GM18508 (cell line): ENCODE data around the gene RADIL.
"Not testable (repeated sequence)": the region's sequence is repeated elsewhere in the genome, so short reads cannot be mapped to it uniquely, and the experiment has no call there.

Source experiments
- ATAC-seq: cut with Tn5 transposase; IDR thresholded peaks from one replicate; pipeline ENCODE4 v1.9.1; 2021; ENCODE audit warnings: moderate number of reproducible peaks; ENCODE audit not compliant: insufficient read depth, unreplicated experiment

The RADIL gene

GRCh38 chr7:4798706-4799235 is 84.7 kb downstream of the RADIL start:
- no peak for ATAC-seq

DNA sequence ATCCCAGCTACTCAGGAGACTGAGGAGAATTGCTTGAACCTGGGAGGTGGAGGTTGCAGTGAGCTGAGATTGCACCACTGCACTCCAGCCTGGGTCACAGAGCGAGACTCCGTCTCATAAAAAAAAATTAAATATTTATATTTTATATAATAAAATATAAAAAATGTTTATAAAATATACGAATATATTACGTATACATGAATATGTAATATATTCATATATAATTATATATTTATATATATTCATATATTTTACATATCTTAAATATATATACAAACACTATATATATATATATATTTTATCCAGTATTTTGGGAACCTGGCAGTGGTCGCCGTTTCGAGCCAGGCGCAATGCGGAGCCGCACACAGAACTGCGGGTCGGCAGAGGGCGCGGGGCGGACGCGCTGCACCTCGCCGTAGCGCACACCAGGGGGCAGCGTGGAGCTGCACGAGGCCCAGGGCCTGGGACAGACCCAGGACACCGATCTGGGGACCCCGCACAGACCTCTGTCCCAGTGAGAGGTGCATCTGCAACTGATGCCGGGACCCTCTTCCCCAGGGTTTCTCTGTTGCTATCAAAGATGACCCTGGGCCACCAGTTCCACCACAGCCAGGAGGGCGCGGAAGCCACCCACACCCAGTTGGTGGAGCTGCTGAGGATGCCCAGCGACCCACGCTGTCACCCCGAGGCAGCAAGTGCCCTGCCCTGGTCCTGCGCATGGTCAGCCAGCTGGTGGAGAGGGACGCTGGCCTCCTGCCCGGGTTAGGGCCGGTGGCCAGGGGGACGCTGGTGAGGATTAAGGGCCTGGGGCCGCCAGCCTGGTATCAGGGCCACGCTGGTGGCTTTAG is 85.4 kb downstream of the RADIL start:
- no peak for ATAC-seq

DNA sequence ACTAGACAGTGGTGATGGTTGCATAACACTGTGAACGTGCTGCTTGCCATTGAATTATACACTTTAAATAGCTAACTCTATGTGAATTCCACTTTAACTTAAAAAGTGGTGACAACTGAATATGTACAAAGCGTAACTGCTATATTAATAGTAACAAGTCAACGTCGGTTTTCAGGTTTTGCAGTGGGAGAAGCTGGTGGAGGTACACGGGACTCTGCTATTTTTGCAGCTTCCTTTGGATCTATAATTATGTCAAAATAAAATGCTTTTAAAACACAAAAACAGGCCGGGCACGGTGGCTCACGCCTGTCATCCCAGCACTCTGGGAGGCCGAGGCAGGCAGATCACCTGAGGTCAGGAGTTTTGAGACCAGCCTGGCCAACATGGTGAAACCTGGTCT is 87.1 kb downstream of the RADIL start:
- no peak for ATAC-seq

DNA sequence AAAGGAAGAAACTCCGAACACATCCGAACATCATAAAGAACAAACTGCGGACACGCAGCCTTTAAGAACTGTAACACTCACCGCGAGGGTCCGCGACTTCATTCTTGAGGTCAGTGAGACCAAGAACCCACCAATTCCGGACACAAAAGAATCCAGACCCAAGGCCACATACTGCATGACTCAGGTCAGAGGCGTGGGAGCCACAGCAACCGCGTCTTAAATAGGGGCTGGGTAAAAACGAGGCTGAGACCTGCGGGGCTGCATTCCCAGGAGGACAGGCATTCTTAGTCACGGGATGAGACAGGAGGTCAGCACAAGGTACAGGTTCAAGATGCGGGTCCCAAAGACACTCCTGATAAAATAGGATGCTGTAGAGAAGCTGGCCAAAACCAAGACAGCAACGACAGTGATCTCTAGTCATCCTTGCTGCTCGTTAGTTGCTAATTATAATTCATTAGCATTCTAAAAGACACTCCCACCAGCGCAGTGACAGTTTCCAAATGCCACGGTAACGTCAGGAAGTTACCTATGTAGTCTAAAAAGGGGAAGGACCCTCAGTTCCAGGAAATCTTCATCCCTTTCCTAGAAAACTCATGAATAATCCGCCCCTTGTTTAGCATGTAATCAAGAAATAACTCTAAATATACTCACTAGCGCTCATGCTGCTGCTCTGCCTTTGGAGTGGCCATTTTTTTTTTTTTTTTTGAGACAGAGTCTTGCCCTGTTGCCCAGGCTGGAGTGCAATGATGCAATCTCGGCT is 88.7 kb downstream of the RADIL start:
- no peak for ATAC-seq

DNA sequence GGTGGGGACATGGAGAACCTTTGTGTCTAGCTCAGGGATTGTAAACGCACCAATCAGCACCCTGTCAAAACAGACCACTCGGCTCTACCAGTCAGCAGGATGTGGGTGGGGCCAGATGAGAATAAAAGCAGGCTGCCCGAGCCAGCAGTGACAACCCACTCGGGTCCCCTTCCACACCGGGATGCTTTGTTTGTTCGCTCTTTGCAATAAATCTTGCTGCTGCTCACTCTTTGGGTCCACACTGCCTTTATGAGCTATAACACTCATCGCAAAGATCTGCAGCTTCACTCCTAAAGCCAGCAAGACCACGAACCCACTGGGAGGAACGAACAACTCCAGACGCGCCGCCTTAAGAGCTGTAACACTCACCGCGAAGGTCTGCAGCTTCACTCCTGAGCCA is 89.3 kb downstream of the RADIL start:
- not testable (repeated sequence) for ATAC-seq

DNA sequence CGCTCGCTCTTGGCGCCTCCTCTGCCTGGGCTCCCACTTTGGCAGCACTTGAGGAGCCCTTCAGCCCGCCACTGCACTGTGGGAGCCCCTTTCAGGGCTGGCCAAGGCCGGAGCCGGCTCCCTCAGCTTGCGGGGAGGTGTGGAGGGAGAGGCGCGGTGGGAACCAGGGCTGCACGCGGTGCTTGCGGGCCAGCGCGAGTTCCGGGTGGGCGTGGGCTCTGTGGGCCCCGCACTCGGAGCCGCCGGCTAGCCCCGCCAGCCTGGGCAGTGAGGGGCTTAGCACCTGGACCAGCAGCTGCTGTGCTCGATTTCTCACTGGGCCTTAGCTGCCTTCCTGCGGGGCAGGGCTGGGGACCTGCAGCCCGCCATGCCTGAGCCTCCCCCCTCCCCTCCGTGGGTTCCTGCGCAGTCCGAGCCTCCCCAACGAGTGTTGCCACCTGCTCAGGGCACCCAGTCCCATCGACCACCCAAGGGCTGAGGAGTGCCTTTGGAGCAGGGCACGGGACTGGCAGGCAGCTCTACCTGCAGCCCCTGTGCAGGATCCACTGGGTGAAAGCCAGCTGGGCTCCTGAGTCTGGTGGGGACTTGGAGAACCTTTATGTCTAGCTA is 90.0 kb downstream of the RADIL start:
- not testable (repeated sequence) for ATAC-seq

- ATAC-seq: no peak
These were observed 90.9 kb downstream of the RADIL start for GRCh38 chr7:4792537-4793126.

DNA sequence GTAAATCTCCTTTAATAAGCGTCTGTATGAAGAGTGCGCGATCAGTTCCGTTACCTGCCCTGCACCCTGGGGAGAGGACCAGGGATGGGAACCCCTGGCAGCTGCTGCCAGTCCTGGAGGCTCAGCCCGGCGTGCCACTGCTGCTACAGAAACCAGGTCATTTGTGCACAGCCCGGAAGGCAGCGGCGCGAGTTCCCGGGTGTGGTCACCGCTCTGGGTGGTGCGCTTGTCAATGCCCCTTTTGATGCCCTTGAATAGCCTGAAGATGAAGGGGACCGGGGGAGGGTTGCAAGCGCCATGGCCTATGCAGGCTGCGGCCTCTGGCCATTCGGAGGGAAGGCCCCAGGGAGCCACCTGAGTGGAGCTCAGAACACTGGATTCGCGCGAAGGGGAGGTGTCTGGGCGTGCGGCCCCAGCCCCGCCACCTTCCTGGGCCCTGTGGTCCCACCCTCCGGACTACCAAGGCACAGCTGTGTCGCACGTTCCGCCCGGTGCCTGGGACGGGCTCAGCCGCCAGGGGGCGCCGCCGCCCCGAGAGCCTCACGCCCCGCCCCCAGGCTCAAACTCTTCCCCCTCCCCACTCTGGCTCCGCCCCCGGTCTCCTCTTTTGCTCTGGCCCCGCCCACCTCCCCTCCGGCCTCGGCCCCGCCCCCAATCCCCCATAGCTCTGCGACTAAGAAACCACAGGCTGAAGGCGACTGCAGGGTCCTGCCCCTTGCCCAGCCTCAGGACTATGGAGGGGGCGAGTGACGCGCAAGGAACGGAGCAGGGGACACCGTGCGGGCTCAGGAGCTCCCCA is 91.6 kb downstream of the RADIL start:
- no peak for ATAC-seq

DNA sequence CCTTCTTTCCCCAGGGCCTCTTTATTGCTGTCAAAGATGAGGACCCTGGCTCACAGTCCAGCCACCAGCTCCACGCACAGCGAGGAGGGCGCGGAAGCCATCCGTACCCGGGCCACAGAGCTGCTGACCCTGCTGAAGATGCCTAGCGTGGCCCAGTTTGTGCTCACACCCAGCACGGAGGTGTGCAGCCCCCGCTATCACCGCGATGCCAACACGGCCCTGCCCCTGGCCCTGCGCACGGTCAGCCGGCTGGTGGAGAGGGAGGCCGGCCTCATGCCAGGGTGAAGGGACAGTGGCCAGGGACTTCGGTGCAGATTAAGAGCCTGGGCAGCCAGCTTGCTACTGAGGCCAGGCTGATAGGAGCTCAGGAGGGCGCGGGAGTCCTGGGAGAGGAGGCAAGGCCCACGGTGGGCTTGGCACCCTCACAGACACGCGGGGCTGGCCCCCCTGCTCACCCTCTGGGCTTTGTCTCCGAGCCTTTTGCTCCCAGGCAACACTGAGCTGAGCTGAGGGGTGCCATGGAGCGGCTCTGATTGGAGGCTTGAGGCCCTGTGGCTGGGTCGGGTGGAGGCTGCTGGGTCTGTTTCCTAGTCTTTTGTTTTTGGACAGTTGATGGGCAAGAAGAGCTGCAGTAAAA is 92.3 kb downstream of the RADIL start:
- ATAC-seq: no peak

- ATAC-seq: no peak
These were observed 93.0 kb downstream of the RADIL start for GRCh38 chr7:4790516-4790991.

GRCh38 chr7:4790078-4790465 is 93.4 kb downstream of the RADIL start:
- no peak for ATAC-seq

GRCh38 chr7:4789194-4790077 is 94.1 kb downstream of the RADIL start:
- ATAC-seq: no peak

DNA sequence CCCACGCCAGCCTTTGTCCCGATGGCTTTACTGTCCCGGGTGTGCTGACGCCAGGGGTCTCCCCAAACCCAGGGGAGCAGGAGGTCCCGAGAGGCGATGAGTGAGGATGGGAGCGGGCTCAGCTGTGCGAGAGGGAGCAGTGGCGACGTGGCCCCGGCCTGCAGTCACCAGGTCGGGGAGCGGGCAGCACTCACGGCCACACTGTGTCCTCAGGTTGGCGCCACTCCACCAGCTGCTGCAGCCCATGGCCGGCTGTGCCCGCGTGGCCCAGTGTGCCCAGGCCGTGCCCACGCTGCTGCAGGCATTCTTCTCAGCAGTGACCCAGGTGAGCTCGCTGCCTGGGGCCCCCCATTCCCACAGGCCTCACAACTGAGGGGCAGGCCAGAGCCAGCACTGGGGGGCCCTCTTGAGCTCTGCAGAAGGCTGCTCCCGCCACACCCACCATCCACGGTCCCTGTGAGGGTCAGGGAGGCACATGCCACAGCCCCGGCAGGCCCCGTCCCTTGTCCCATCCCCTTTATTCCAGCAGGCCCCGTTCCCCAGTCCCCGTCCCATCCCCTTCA is 94.8 kb downstream of the RADIL start:
- ATAC-seq: no peak

- no peak for ATAC-seq
These were observed 95.4 kb downstream of the RADIL start for GRCh38 chr7:4787947-4788626.

GRCh38 chr7:4787541-4787940 is 96.0 kb downstream of the RADIL start:
- no peak for ATAC-seq

DNA sequence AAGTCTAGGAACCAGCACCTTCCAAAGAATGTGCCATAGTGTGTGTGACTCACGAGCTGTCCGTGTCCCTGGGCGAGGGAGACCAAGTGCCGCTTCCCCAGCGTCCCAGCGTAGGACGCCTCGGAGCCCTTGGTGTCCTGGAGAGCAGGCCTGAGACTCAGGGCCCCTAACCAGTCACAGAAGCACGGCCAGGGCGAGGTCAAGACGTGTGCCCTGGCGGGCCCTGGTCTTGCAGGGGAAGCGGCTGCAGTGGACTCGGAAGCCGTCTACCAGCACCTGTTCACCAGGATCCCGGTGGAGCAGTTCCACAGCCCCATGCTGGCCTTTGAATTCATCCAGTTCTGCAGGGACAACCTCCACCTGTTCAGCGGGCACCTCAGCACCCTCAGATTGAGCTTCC is 97.5 kb downstream of the RADIL start:
- no peak for ATAC-seq

GRCh38 chr7:4785371-4785770 is 98.1 kb downstream of the RADIL start:
- ATAC-seq: no peak
